Endometrial microvascular endothelial cells (primary cell): Measurements from ENCODE around the gene KLHL6. TPM values are rescaled to one million over a fixed set of nuclear protein-coding genes. Genes with fewer than 3 reads are reported as not detected.
"Not testable (repeated sequence)": the region's sequence is repeated elsewhere in the genome, so short reads cannot be mapped to it uniquely, and the experiment has no call there.

Experiments used
- in situ Hi-C: cut with HindIII; loops from 2 replicates; pipeline ENCODE4 v1.10.0; 2017; ENCODE audit warnings: low sequenced_read_pairs, low pct_unique_long_range_greater_than_20kb; ENCODE audit errors: inconsistent ontology term
- total RNA-seq: library from RNA; depleted of rRNA; stranded (reverse); fragments of >200 nt; gene quantifications from one replicate; pipeline ENCODE4 v1.2.3, GENCODE V29; 2015; ENCODE audit errors: inconsistent ontology term

KLHL6 gene
- total RNA-seq, 1 donor from 2014 or later = 6.5 TPM

GRCh38 chr3:183572935-183573334 lies 17.4 kb upstream of the KLHL6 start:
- in situ Hi-C loops = no loop called here

- in situ Hi-C loops = not testable (repeated sequence)
Observed at GRCh38 chr3:183570191-183570590, 14.7 kb upstream of the KLHL6 start.

GRCh38 chr3:183566880-183567279 lies 11.4 kb upstream of the KLHL6 start:
- in situ Hi-C loops = no loop called here

GRCh38 chr3:183564046-183564445 lies 8.5 kb upstream of the KLHL6 start:
- in situ Hi-C loops = no loop called here

DNA sequence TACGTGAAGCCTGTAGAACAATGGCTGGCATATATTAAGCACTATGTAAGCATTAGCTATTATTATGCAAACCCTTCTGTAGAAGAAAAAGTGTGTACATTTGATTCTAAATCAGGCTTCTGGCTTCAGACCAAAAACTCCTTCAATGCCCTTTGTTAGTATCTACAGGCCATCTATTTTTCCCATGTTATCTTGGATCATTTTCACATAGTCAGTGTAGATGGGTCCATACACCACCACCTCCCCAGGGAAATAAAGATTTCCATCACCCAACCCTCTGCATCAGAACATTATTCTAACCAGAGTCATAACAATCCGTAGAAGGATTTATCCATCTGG lies 8.0 kb upstream of the KLHL6 start:
- in situ Hi-C loops = no loop called here

DNA sequence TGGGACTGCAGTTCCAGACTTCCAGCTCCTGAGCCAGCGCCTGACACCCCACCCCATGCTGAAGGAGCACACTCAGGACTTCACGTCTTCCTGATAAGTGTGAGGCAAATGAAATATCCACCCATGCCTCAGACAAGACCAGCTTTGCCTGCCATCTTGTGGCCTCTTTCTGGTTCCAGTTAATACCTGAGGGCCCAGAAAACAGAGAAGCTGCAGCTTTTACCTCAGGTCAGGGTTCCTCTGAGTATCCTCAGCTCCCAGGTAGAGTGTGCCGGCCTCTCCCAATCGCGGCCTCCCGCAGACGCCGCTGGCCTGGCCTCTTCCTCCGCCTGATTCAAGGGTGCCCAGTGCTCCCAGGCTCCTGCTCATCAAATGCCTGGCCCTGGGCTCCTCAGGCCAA lies 5.1 kb upstream of the KLHL6 start:
- in situ Hi-C loops = no loop called here

GRCh38 chr3:183558495-183558894 lies 3.0 kb upstream of the KLHL6 start:
- in situ Hi-C loops = no loop called here

- in situ Hi-C loops = no loop called here
Observed at GRCh38 chr3:183556722-183557121, 1.2 kb upstream of the KLHL6 start.

DNA sequence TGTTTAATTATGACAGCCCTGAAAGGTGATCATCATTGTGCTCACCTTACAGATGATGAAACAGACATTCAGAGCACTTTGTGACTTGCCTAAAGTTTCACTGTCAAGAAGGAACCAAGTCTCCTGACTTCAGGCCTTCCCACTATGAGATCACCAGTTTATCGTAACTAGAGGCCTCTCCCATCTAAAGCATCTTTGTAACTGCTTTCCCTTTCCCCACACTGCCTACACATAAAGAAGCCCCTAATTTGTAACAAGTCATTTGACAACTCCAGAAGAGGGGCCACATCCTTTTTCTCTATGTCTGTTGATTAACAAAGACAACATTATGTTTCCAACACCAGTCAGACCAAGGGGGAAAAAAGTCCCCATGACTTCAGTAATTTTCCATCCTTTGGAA lies 1.1 kb downstream of the KLHL6 start:
- in situ Hi-C loops = no loop called here

DNA sequence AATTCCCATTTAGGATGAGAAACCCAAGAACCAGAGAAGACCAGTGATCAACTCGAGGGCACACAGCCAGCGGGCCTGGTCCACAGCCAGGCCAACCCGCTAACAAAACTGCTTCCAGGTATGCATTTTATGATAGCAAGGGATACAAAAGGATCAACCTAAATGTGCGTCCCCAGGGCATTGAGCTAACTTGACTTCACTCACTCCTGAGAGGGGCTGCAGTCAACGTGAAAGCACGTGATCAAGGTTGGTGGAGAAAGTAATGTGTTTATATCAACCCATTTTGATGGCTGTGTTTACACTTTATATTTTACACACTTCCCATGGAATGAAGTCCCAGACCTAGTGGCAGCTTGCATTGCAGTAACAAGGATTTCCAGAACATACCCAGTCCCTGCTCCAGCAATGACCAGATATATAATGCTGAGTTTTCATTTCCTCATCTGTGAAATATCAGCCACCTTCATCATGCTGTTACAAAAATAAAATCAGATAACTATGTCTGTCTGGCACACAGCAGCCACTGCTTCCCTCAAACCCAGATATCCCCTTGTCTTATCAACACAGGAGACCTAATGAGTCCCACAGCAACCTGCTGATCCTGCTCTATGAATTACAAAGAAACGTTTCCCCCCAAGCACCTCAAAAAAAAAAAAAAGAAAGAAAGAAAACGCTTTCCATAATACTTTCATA lies 2.0 kb downstream of the KLHL6 start:
- in situ Hi-C loops = no loop called here

DNA sequence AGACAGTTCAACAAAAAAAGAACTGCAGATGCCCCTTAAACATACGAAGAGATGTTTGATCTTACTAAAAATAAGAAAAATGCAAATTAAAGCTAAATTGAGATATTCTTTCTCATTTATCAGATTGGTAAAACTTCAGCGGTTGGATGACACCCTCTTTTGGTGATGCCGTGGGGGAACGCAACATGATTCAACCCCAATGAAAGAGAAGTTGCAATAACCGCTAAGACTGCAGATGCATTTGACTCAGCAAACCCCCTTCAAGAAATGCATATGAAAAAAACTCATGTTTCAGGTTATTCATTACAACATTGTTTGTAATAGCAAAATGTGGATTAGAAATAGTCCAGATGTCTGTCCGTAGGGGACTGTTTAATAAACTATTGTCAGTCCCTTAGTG lies 3.6 kb downstream of the KLHL6 start:
- in situ Hi-C loops = no loop called here

- in situ Hi-C loops = no loop called here
Observed at GRCh38 chr3:183548262-183548769, 7.2 kb downstream of the KLHL6 start.

DNA sequence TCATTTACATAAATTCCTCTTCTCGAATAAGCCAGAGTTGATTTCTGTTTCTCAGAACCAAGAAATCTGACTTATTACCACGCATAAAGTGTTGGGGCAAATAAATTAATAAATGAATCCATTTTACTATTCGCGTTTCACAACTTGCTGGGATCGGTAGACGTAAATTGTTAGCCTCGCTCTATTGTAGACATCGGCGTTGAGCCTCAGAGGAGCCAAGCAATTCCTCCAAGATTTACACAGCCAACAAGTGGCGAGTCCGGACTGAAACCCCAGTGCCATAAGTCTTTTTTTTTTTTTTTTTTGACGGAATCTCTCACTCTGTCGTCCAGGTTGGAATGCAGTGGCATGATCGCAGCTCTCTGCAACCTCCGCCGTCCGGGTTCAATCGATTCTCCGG lies 8.9 kb downstream of the KLHL6 start:
- in situ Hi-C loops = no loop called here

DNA sequence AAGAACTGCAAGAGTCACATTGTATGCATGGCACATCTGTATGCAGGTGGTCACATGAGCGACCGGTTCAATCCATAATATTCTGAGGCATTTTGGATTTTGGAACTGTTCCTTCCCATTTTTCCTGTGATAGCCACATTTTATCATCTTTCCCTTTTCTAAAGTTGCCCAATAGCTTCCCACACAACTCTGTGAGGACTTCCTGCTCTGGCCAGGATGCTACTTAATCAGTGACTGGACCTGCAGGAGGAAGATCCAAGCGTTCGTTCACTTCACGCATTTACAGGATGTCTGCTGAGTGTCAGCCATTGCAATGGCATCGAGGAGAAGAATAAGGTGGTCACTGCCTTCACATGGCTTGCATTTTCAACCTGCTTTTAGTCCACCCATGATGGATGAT lies 9.8 kb downstream of the KLHL6 start:
- in situ Hi-C loops = no loop called here

- in situ Hi-C loops = no loop called here
Observed at GRCh38 chr3:183542355-183542754, 13.2 kb downstream of the KLHL6 start.

GRCh38 chr3:183541738-183542137 lies 13.8 kb downstream of the KLHL6 start:
- in situ Hi-C loops = no loop called here

DNA sequence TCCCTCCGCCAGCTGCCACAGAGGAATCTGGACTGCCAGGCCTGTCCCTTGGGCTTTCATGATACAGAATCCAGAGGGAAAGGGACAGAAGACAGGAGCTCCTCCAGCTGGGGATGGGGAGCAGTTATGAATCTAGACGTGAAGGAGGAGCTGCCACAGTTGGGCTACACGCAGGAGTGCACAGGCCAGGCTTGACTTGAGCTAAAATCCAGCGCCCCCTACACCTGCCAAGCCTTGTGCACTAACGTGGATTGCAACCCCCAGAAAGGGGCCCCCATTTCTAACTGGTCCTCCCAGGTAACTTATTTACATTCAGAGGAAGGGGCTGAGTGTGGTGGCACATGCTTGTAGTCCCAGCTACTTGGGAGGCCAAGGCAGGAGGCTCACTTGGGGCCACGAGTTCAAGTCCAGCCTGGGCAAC lies 14.3 kb downstream of the KLHL6 start:
- in situ Hi-C loops = no loop called here

DNA sequence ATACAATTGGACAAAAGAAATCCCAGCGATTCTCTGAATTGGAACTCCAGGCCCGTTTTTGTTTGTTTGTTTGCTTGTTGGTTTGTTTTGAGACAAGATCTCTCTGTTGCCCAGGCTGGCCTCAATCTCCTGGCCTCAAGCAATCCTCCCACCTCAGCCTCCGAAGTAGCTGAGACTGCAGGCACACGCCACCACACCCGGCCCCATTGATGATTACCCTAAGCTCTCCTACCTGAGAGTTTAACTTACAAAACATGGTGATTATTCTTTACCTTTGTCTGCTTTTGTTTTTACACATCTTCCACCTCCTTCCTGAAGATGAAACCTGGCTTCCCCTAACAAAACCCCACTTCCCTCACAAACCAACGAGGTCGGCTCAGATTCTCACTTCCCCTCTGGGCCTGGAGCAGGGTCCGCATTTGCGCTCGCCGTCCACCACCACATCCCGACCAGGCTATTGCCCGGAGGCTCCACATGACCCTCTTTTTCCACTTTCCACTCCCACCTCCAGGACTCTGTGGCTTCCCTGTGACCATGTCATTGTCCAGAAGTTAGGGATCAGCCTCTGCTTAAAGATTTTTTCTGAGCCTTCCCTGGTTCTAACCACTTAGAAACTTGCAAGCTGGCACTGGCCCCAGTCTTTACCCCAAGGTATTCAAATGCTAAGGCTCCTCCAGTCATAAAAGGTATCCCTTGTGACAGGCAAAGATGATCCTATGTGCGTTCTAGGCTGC lies 14.8 kb downstream of the KLHL6 start:
- in situ Hi-C loops = no loop called here

- in situ Hi-C loops = no loop called here
Observed at GRCh38 chr3:183539811-183540210, 15.7 kb downstream of the KLHL6 start.

GRCh38 chr3:183538486-183538885 lies 17.0 kb downstream of the KLHL6 start:
- in situ Hi-C loops = no loop called here
